Measurements from ENCODE around the gene LPP. TPM values are rescaled to one million over a fixed set of nuclear protein-coding genes. Genes with fewer than 3 reads are reported as not detected.
A peak's percentile ranks its signal among the peaks of the same experiment; 100 is the strongest.

Gene LPP
- total RNA-seq, 4 donors from 2014 or later = 207 to 592 (median 406) TPM

DNA sequence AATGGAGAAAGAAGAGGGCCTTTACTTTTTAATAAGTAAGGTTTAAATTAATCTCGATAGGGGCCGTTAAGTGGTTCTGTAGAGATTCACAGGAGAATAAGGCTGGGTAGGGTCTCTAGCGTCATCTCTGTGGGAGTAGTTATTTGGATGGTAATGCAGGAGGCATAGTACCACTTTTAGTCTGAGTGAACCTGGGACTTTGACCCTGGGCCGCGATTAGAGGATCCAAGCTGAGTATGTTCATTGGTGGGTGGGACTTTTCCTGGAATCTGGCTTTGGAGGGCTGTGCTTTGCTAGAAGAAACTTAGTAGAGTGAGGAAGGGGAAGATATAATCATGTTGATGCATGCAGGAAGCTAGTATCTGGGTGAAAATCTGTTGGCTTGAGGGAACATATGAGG, 4.0 kb downstream of the LPP start:
- WGBS, 2 donors (ENCODE audit: low coverage in 1 of 2) = 0 to 26% methylated on average over 1 to 5 of the region's 5 CpGs
- Histone ChIP-seq H3K9me3 (no peaks in the 10 kb centered on the region), H3K27me3 (no peaks in the 10 kb centered on the region), H3K36me3 (no peaks in the 10 kb centered on the region), H3K27ac (peak overlapping the region; percentile 96 to 98 (median 97)), H3K4me1 (peaks cover 57 to 86% (median 80%) of the 10 kb centered on the region in 4 donors), H3K4me3 (no peak overlapping the region)
- DNase-seq = peak; percentile 70
- intact Hi-C loops (cut with DNase I; ENCODE audit: low total_unique reads) (loop anchor here (5.0 to 10.0 kb wide), 3 partner anchors 64 to 797 kb away; no protein-coding TSS in a partner anchor), in situ Hi-C loops (cut with MboI; ENCODE audit: low pct_ligation_motif_present in 1 of 4, low pct_unique_long_range_greater_than_20kb in 1 of 4, low sequenced_read_pairs in 3 of 4) (loop anchor here in 2 of 4 donors (10.0 to 25.0 kb wide), 2 partner anchors 413 to 421 kb away; partner anchors contain the start of gene BCL6 (in 2 of the 2))
- TF ChIP-seq POLR2AphosphoS5 (IDR thresholded peaks at IDR 0.05) (no peak), EP300 (IDR thresholded peaks at IDR 0.05; ENCODE audit: low read depth) (no peak), POLR2A (IDR thresholded peaks at IDR 0.05) (no peak)
- TF ChIP-seq, protein P1, sequence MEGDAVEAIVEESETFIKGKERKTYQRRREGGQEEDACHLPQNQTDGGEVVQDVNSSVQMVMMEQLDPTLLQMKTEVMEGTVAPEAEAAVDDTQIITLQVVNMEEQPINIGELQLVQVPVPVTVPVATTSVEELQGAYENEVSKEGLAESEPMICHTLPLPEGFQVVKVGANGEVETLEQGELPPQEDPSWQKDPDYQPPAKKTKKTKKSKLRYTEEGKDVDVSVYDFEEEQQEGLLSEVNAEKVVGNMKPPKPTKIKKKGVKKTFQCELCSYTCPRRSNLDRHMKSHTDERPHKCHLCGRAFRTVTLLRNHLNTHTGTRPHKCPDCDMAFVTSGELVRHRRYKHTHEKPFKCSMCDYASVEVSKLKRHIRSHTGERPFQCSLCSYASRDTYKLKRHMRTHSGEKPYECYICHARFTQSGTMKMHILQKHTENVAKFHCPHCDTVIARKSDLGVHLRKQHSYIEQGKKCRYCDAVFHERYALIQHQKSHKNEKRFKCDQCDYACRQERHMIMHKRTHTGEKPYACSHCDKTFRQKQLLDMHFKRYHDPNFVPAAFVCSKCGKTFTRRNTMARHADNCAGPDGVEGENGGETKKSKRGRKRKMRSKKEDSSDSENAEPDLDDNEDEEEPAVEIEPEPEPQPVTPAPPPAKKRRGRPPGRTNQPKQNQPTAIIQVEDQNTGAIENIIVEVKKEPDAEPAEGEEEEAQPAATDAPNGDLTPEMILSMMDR (IDR thresholded peaks at IDR 0.05) = no peak

DNA sequence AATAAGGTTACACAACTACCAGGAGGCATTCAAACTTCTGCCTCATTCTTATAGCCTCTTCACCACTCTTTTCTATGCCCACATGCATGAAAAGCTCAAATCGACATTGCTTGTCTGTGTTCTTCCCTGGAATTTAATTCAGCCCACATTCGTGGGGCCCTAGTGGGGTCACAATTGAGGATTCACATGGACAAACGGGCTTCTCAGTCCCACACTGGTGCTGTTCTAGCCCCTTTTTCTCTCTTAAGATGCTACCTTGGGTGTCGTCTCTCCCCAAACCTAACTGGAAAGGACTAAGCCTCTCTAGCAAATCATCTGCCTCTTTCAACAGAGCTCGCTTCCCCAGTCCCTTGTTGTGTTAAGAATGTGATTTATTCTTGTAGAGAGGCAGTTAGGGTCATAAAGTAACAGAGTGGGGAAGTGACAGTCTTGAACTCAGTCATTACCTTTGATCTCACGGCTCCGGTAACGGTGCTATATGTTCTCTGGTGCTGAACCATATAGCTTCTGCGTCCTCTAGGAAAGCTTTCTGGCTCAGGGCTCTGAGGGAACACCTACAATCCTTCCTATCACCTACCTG, 4.9 kb downstream of the LPP start:
- DNase-seq = no peak
- 17 to 32% methylated on average over 6 to 9 of the region's 9 CpGs for WGBS, 2 donors (ENCODE audit: low coverage in 1 of 2)
- in situ Hi-C loops (cut with MboI; ENCODE audit: low pct_ligation_motif_present in 1 of 4, low pct_unique_long_range_greater_than_20kb in 1 of 4, low sequenced_read_pairs in 3 of 4) = loop anchor here in 2 of 4 donors (10.0 to 25.0 kb wide), 2 partner anchors 414 to 422 kb away; partner anchors contain the start of gene BCL6 (in 2 of the 2)
- Histone ChIP-seq H3K27ac (peak overlapping the region; percentile 96 to 98 (median 97)), H3K9me3 (no peaks in the 10 kb centered on the region), H3K4me1 (peaks cover 63 to 92% (median 88%) of the 10 kb centered on the region in 4 donors), H3K27me3 (no peaks in the 10 kb centered on the region), H3K4me3 (no peak overlapping the region), H3K36me3 (no peaks in the 10 kb centered on the region)
- intact Hi-C loops (cut with DNase I; ENCODE audit: low total_unique reads) = loop anchor here (5.0 to 10.0 kb wide), 3 partner anchors 63 to 796 kb away; no protein-coding TSS in a partner anchor
- TF ChIP-seq, protein P1 (IDR thresholded peaks at IDR 0.05) = no peak
- TF ChIP-seq POLR2AphosphoS5 (IDR thresholded peaks at IDR 0.05) (no peak), POLR2A (IDR thresholded peaks at IDR 0.05) (no peak), EP300 (IDR thresholded peaks at IDR 0.05; ENCODE audit: low read depth) (no peak)

DNA sequence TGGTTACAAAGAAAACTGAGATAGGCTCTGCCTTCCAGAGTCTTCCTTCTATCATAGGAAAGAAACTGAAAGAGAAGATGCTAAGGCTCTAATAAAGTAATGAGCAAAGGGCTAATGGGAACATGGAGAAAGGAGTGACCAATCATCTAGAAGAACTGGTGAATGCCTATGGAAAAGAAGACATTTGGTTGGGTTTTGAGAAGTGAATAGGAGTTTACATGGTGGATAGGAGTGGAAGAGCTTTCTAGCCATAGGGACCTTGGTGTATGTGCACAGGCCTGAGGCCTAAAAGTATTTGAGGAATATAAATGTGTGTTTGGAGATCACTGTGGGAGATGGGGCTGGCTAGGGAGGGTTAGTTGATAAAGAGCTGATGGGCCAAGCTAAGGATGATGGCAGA, 6.8 kb downstream of the LPP start:
- no peaks in the 10 kb centered on the region for H3K36me3 ChIP-seq
- H3K9me3 ChIP-seq = no peaks in the 10 kb centered on the region
- no peak for DNase-seq
- peak overlapping the region; percentile 96 to 98 (median 97) for H3K27ac ChIP-seq
- intact Hi-C loops (cut with DNase I; ENCODE audit: low total_unique reads) (no loop called here), in situ Hi-C loops (cut with MboI; ENCODE audit: low pct_ligation_motif_present in 1 of 4, low pct_unique_long_range_greater_than_20kb in 1 of 4, low sequenced_read_pairs in 3 of 4) (loop anchor here in 1 of 4 donors (25.0 kb wide), 1 partner anchor 423 kb away; the partner anchor contains the start of gene BCL6)
- peaks cover 74 to 99% (median 96%) of the 10 kb centered on the region in 4 donors for H3K4me1 ChIP-seq
- TF ChIP-seq POLR2A (IDR thresholded peaks at IDR 0.05) (no peak), POLR2AphosphoS5 (IDR thresholded peaks at IDR 0.05) (no peak), EP300 (IDR thresholded peaks at IDR 0.05; ENCODE audit: low read depth) (no peak)
- TF ChIP-seq, protein P1 (IDR thresholded peaks at IDR 0.05) = no peak
- no peaks in the 10 kb centered on the region for H3K27me3 ChIP-seq
- H3K4me3 ChIP-seq = no peak overlapping the region

DNA sequence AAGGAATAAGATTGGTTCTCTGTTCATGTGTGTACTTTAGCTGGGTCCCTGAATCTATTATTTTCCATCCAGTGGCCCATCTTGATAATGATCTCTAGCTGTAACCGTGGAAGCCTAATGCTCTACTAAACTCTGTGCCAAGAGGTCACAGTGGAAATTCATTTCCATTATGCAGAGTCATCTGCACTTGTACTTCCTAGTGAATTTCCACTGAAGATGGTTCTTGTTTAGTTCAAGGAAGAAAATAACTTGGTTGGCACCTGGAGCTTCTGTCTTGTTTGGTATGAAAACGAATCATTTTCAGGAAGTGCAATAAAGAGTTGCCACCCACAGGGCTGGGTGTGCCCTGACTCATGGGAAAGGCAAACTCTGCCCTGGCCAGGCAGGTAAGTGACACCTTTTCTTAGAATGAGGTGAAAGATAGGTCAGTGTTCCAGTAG, 10.3 kb downstream of the LPP start:
- intact Hi-C loops (cut with DNase I; ENCODE audit: low total_unique reads) = no loop called here
- H3K36me3 ChIP-seq = no peaks in the 10 kb centered on the region
- no peaks in the 10 kb centered on the region for H3K27me3 ChIP-seq
- 21% methylated on average over 2 of the region's 2 CpGs; no CpG with 5 or more reads in 1 of the 2 donors for WGBS, 2 donors (ENCODE audit: low coverage in 1 of 2)
- peak in 2 of 3 donors; percentile 39 to 57 for TF ChIP-seq POLR2AphosphoS5 (IDR thresholded peaks at IDR 0.05)
- TF ChIP-seq, protein P1 (IDR thresholded peaks at IDR 0.05) = peak in 1 of 5 experiments; percentile 27
- TF ChIP-seq EP300 (IDR thresholded peaks at IDR 0.05; ENCODE audit: low read depth) = no peak
- no peak for TF ChIP-seq POLR2A (IDR thresholded peaks at IDR 0.05)
- peak overlapping the region; percentile 82 to 98 (median 96) for H3K27ac ChIP-seq
- no peaks in the 10 kb centered on the region for H3K9me3 ChIP-seq
- no peak overlapping the region for H3K4me3 ChIP-seq
- peaks cover 48 to 99% (median 79%) of the 10 kb centered on the region in 4 donors for H3K4me1 ChIP-seq
- in situ Hi-C loops (cut with MboI; ENCODE audit: low pct_ligation_motif_present in 1 of 4, low pct_unique_long_range_greater_than_20kb in 1 of 4, low sequenced_read_pairs in 3 of 4) = loop anchor here in 1 of 4 donors (25.0 kb wide), 1 partner anchor 427 kb away; the partner anchor contains the start of gene BCL6
- DNase-seq = peak; percentile 80
